HT1080 (cell line): Measurements from ENCODE around the gene DHRS3. TPM values are rescaled to one million over a fixed set of nuclear protein-coding genes. Genes with fewer than 3 reads are reported as not detected.
"Not testable (repeated sequence)": the region's sequence is repeated elsewhere in the genome, so short reads cannot be mapped to it uniquely, and the experiment has no call there.

ENCODE experiments used
- DNase-seq: peaks from one replicate; pipeline ENCODE4 v3.0.0-alpha.2; 2015; ENCODE audit warnings: low read depth
- total RNA-seq: library from RNA; depleted of rRNA; stranded (reverse); fragments of >200 nt; shearing (Covaris generic); gene quantifications from 2 replicates; pipeline ENCODE4 v1.2.3, GENCODE V29; 2014

DHRS3 gene
- total RNA-seq, 1 experiment from 2014 or later: not detected

DNA sequence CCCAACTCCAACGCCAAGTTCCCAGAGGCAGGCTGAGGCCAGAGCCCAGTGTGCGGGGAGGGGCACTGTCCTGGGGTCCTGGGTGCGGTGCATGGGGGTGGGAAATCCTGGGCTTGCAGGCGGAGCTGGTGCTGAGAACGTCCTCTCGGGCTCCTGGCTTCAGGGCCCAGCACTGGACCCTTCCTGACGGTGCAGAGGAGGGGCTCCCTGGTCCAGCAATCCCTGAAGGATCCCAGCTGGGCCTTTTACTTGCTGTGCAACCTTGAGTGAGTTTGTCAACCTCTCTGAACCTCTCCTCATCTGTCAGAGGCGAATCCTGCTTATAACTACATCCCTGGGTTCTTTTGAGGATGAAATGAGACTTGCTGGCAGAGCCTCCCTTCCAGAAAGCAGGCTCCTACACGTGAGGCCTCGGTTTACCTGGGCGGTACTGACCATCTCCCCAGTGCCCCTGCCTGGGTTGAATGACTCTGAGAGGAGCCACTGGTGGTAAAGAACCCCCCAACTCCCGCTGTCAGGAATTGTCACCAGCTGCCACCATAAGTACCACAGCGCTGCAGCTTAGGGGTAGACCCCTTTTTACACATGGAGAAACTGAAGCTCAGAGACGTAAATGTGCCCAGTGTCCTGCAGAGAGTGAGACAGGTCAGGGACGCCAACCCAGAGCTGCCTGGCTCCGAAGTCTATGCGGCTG lies 77.3 kb downstream of the DHRS3 start:
- DNase-seq: no peak

DNA sequence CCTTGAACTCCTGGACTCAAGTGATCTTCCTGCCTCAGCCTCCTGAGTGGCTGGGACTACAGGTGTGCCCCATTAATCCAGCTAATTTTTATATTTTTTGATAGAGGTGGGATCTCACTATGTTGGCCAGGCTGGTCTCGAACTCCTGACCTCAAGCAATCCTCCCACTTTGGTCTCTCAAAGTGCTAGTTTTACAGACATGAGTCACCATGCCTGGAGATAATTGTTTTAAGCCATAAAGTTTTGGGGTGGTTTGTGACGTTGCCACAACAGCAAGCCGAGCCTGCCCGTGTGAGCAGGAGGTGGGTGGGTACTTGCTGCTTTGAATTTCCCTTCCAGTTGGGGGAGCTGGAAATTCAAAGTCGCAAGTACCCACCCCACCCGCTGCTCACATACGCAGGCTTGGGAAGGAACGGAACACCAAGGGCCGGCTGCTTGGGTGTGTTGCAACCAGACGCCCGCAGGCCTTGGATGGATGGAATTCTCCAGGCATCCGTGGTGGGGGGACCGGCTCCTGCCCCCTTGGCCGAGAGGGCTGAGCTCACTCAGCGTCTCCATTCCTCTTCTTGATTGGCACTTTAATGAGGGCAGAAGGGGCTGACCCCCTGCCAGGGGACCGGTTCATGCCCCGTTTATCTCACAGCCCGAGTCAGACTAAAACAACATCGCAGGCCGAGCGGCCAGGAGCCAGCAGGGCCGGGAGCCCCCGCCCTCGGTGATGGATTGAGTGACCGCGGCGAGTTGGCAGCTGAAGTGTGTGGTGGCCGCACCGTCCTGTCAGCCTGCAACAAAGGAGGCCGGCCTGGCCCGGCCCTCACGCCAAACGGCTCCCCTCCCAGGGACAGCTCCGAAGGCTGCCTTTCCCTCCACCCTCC lies 78.1 kb downstream of the DHRS3 start:
- peak; percentile 48 for DNase-seq

DNA sequence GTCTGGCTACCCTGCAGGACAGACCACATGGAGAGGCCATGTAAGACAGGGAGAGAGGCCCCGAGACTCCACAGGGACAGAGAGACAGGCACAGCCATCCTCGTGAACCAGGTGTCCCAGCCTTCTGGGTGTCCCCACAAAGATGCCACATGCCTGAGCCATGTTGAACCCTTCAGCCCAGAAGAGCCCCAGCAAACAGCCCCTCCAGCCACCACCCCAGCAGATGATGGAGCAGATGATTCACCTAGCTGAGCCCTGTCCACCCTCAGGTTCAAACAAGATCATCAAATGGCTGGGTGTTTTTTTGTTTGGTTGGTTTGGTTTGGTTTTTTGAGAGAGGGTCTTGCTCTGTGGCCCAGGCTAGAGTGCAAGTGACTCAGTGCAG lies 78.7 kb downstream of the DHRS3 start:
- DNase-seq: no peak

DNA sequence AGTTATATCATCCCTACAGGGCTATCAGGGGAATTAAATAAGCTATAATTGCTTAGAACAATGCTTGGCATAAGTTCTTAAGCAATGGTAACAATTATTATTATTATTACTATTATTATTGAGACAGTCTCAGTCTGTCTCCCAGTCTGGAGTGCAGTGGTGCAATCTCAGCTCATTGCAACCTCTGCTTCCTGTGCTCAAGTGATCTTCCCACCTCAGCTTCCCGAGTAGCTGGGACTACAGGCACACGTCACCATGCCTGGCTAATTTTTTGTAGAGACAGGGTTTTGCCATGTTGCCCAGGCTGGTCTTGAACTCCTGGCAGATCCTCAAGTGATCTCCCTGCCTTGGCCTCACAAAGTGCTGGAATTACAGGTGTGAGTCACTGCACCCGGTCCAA lies 79.5 kb downstream of the DHRS3 start:
- not testable (repeated sequence) for DNase-seq

DNA sequence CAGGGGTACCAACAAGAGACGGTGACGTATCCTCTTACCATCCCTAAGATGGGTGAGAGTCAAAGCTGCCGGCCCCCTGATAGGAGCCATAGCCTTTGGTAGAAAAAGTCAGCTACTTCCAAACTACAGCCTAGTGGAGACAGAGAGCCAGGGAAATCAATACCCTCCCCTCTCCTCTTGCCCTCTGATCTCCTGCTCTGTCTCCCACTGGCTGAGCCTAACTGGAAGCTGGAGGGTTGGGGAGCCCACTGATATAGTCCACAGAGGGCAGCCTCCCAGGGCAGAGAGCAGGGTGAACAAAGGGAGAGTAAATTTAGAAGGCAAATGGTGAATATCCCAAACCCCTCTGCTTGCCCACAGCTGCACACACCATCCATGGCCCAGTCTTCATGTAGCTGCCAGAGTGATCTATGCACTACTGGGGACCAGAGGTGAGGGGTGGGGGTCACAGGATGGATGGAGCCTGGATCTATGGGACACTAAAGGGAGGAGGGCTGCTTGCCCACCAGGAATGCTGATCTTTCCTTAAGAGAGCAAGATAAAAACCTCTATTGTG lies 80.0 kb downstream of the DHRS3 start:
- DNase-seq: no peak

DNA sequence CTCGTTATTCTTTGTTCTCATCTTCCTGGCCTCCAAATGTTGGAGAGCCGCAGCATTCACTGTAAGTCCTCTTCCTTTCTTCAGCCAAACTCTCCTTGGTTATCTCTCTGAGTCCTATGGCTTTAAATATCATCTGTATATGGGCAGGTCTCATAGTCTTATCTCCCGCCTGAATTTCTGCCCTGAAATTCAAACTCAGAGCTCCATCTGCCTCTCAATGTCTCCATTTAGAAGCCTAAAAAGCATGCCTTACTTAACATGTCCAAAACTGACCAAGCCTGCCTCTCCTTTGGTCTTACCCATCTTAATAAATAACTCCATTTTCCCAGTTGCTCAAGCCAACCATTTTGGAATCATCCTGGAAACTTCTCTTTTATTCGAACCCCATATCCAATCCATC lies 80.7 kb downstream of the DHRS3 start:
- DNase-seq: no peak

DNA sequence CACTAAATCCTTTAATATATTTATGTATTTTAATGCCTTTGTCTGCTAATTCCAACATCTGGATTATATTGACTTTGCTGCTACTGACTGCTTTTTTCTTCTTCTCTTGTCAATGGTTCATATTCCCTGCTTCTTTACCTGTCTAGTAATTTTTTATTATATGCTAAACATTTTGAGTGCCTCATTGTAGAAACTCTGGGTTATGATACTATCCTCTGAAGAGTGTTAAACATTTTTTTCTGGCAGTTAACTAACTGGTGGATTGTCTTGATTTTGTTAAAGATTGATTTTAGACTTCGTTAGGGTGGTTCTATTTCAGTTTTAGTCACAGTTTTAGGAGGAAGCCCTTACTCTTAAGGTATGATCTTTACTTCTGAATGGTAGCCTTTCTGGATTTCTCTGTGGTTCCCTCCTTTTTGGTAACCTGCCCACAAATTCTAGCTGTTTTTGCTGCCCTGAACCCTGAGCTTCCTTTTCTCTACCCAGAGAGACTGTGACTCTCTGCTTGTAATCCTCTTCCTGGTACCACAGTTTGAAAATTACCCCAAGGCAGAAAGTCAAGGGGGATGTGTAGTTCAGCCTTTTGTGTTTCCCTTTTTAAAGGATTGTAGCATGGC lies 81.9 kb downstream of the DHRS3 start:
- no peak for DNase-seq

DNA sequence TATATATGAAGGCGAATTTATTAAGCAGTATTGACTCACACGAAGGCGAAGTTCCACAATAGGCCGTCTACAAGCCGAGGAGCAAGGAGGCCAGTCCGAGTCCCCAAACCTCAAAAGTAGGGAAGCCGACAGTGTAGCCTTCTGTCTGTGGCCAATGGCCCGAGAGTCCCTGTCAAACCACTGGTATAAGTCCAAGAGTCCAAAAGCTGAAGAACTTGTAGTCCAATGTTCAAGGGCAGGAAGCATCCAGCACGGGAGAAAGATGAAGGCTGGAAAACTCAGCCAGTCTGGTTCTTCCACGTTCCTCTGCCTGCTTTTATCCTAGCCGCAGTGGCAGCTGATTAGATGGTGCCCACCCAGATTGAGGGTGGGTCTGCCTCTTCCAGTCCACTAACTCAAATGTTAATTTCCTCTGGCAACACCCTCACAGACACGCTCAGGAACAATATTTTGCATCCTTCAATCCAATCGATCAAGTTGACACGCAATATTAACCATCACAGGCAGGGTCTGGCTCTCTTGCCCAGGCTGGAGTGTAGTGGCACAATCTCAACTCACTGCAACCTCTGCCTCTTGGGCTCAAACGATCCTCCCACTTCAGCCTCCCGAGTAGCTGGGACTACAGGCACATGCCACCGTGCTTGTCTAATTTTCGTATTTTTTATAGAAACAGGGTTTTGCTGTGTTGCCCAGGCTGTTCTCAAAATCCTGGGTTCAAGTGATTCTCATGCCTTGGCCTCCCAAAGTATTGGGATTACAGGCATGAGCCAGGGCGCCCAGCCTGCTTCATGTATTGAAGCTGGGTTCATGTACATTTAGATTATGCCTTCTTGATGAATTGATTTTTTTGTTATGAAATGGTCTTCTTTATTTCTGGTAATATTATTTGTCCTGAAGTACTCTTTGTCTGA lies 85.3 kb downstream of the DHRS3 start:
- DNase-seq: no peak

DNA sequence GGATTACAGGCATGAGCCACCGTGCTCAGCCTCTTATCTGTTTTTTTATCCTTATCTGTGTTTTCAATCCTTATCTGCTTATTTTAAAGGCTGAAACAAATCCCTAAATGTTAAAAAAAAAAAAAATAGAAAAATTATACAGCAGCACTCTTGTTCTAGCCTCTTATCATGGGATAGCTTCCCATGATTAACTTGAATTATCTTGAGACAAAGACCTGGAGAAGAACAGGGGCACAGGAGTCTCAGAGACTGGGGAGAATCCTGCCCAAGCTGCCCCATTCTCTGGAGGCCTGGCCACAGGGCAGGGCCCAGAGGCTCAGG lies 86.9 kb downstream of the DHRS3 start:
- no peak for DNase-seq

DNA sequence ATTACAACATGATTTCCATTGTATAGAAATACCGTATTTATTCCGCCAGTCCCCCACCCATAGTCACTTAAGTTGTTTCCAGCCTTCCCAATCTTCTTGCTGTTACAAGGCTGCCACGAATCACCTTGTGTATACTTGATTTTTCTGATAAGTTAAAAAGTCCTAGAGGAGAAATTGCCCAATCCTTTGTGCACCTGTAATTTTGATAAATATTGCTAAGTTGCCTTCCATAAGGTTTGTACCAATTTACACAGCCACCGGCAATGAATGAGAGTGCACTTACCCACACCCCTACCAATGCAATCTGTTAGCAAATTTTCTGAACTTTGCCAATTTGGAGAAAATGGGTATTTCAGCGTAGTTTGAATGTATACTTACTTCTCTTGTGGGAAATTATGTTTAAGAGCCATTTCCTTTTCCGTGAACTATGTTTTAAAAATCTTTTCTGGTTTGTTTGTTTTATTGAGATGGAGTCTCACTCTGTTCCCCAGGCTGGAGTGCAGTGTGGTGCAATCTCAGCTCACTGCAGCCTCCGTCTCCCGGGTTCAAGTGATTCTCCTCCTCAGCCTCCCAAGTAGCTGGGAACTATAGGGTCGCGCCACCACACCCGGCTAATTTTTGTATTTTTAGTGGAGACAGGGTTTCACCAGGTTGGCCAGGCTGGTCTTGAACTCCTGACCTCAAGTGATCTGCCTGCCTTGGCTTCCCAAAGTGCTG lies 87.4 kb downstream of the DHRS3 start:
- no peak for DNase-seq

DNA sequence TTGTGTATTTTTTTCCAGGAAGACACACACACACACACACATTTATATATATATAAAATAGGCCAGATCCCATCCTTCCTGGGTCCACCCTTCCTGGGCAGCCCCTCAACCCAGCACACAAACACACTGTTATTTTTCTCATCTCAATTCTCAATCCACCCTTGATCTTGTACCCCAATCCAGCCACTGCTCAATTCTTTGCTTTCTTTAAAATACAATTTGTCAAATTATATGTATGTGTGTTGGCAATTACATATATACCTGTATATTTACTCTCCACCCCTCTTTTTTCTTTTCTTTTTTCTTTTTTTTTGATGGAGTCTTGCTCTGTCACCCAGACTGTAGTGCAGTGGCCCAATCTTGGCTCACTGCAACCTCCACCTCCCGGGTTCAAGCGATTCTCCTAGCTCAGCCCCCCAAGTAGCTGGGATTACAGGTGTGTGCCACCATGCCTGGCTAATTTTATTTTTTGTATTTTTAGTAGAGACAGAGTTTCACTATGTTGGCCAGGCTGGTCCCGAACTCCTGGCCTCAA lies 88.3 kb downstream of the DHRS3 start:
- DNase-seq: no peak

DNA sequence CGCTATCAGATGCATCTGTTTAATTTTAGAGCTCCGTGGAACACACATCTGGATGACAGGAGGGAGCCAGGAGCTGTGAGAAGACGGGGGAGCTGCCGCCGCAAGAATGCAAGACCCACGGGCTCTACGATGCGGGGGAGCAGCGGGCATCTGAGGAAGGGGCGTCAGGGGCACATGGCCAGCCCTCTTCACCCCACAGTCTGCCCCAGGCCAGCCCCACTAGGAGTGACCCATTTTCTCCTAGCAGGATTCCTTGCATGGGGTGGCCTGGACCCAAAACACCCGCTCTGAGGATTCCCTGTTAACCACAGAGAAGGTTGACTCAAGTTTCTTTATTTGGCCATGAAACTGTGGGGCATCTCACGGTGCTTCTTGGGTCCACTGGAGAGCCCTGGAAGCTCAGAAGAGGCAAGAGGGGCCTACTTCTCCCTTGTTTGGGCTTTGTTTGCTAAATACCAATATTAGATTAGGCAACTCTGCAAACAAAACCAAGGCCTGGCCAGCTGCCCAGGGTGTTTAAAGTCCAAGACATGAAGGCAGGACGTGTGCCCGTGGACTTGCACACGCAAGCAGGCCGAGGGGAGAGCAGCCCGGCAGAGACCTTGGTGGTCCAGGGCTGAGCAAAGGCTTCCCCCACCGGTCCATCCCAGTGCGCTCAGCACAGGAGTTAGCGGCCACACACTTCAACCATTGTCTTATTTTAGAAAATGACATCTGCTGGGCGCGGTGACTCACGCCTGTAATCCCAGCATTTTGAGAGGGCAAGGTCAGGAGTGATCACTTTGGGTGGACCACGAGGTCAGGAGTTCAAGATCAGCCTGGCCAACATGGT lies 89.8 kb downstream of the DHRS3 start:
- peak; percentile 13 for DNase-seq

DNA sequence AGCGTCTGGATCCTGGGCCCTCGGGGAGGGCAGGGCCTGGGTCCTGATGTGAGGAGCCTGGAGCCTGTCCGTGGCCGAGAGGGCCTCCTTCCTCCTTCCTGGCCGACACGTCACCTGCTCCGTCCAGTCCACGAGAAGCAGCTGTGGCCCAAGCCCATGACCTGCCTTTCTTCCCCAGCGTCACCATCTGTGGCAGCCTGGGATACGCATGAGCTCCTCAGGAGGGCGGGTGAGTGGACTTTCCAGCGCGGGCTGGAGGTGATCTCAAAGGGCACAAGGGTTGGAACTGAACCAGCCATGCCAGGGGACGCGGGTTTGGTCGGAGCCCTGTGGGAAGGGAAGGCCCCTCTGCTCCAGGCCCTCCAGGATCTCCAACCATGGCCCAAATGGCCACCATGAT lies 90.4 kb downstream of the DHRS3 start:
- no peak for DNase-seq

DNA sequence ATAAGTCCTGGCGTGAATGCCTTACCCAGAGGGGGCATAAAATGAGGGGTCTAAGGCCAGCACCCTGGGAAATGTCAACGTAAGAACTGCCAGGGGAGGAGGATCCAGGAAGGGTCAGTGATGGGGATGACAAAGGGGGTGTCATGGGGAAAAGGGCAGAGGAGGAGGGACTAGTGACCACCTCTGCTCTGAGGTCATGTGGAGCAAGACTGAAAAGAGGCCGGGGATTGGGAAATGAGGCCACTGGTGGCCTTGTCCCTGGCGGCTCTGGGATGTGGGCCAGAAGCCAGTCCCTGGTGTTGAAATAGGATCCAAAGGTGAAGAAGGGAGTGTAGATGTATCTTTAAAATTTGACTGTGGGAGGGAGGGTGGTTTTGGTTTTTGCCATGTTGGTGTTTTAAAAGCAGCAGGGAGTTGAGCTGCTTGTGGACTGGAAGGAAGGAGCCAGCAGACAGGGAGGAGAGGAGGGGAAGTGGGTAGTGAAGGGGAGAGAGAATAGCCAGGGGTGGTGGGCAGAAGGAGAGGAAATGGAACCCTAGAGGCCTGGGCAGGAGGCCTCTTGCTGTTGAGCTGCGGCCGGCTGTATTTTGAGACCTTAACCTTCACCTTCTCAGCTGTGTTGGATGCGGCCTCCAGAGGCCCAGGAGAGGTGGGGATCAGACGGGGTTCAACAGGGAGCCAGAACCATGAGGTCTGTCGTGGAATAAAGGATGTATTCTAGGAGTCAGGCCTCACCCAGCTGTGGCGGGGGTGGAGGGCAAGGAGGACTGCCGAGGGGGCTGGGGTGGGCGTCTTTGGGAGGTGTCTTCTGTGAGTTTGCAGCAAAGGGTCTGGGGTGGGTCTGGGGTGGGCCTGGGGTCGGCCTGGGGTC lies 92.5 kb downstream of the DHRS3 start:
- no peak for DNase-seq

DNA sequence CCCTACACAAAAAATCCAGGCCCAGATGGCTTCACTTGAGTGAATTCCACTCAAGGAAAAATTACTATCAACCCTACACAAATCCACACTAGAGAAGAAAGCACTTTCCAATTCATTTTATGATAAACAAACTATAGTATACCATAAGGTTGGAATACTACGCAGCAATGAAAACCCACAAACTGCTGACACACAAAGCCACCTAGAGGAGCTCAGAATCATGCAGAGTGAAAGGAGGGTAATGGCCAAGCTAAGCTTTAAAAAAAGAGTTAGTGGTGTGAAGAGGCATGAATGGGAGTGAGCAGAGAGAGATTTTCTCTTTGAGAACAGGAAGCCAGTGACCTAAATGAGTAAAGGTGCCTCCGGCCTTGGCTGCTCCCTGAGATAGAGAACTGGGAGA lies 93.7 kb downstream of the DHRS3 start:
- no peak for DNase-seq

DNA sequence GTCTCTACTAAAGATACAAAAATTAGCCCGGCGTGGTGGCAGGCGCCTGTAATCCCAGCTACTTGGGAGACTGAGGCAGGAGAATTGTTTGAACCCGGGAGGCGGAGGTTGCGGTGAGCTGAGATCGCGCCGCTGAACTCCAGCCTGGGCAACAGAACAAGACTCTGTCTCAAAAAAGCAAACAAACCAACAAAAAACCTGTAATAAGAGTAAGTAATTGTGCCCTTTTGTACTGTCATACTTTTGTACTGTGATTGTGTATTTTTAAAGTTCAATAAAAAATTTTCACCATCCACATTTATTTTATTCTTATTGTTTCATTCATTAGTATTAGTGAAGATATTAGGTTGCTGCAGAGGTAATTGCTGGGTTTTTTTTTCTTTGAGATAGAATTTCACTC lies 95.2 kb downstream of the DHRS3 start:
- not testable (repeated sequence) for DNase-seq

DNA sequence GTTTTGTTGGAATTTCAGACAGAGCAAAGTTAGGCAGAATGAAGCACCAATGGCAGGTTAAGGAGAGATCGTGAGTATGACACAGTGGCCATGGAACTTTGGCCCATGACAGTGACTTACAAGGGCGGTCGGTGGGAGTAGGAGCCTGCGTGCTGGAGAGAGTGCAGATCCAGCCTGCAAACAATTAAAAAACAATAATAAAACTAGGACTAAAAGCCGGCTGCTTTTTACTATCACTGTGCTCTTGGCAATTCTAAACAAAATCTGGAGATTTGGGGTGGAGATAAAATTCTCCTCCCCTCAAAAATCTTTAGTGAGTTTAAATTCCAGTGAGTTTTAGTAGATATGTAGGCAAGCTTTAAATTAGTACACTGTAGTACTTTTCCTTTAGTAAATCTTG lies 96.9 kb downstream of the DHRS3 start:
- no peak for DNase-seq

DNA sequence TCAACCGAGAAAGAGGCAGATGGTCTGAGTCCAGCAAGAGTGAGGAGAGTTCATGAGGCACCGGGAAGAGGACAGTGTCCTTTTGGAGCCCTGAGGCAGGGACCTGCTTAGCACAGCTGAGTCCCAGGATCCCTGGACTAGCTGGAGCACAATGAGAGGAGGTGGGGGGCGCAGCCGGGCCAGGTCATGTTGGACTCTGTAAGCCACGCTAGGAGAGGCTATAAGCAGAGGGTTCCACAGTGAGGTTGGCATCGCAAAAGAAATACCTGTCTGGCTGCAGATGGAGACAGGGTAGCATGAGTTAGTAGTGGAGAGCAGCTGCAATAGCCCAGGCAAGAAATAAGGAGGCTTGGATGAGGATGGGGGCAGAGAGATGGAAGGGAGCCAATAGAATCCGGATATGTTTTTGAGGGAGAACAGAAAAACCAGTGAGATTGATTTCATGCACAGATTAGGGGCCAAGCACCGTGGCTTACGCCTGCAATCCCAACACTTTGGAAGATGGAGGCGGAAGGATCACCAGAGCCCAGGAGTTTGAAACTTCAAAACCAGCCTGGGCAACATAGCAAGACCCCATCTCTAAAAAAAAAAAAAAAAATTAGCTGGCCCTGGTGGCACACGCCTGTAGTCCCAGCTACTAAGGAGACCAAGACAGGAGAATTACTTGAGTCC lies 98.2 kb downstream of the DHRS3 start:
- DNase-seq: no peak
